HG03439 (cell line): ENCODE results near the gene PREP.
"Not testable (repeated sequence)": the region's sequence is repeated elsewhere in the genome, so short reads cannot be mapped to it uniquely, and the experiment has no call there.

ENCODE experiments used
- ATAC-seq: cut with Tn5 transposase; IDR thresholded peaks from one replicate; pipeline ENCODE4 v1.9.1; 2021; ENCODE audit warnings: mild to moderate bottlenecking, moderate library complexity; ENCODE audit not compliant: unreplicated experiment

Gene PREP

DNA sequence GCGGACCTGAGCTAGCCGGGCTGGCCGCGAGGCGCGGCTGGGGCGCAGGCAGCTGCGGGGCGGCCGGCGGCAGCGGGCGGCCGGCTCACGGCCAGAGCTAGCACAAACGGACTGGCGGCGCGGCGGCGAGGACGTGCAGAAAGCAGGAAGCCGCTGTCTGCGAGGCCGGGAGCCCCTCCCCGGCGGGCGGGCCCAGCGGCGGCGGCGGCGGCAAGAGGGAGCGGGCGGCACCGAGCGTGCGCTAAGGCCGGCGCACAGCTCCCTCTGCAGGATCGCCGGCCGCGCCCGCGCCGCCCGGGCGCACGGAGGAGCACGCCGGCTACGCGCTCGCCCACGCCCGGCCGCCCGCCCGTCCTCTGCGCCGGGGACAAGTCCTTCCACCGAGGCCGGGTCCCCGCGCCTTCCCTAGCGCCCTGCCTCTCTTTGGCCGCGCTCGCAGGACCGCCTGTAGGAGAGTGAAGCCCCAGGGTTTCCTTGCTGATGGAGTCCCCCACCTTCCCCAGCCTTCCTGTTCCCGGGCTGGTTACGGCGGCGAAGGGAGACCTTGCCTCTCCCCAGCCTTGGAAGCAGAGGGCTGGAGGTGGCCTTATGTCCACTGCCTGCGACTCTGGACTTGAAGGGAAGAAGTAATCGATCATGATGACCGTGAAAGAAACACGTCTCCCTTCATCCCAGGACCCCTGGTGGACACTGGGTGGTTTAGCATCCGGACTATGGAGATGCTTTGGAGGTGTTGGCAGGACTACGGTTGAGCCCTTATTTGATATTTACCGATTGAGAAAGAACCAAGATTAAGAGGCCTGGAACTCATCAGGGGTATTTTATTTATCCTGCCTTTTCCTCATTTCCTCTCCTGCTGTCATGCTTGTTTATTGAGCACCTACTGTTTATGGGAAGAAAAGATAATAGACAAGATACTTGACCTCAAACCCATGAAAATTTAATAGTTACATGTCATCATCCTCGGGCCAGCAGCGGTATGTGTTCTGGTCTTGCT, at the start of gene PREP:
Gene PREP, minus strand, starts transcription at position 144 of the 997 bp plus-strand sequence. CDS start 191 bp downstream, outside the sequence.
- ATAC-seq: peak; percentile 95

DNA sequence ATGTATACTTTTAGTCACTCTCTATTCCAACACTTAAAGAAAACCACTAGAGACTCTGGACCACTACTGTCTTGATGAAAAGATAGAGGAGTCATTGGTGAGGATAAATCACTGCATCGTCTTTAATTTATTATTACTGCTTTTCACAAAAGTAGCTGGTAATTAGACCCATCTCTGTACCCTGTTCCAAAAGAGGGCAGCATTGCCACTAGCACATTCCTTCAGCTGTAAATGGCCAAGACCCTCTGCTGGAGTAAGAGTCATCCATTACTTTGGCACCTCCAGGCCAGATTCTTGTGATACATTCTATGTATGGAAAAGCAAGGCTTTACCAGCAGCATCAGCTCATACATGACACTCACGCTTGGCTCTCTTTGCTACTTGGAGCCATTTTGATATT, 49.5 kb upstream of the PREP start:
- ATAC-seq: no peak

DNA sequence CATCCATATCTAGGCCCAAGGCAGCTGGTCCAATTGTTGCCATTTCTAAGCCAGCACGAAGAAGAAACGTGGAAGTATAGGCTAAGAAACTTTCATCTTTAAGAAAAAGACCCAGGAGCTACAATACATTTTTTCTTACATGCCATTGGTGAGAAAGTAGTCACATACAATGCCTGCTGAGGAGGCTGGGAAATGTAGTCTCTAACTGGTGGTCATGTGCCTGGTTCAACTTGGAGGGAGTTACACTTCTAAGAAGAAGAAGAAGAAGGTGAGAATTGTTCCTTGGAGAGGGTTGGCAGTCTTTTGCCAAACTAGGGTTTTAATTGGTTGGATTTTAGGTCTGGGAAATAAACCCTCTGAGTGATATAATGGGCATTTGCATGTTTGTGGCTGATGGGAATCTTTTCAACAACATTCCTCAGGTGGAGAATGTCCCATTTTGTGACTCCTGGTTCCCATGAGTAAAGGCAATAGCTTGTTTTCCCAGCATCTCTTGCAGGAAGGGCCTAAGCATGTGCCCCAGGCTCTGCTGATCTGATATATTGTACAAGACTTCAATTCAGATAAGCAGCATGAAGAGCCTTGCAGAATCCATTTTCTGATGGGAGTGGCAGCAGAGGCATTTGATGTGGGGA, 47.0 kb upstream of the PREP start:
- ATAC-seq: no peak

DNA sequence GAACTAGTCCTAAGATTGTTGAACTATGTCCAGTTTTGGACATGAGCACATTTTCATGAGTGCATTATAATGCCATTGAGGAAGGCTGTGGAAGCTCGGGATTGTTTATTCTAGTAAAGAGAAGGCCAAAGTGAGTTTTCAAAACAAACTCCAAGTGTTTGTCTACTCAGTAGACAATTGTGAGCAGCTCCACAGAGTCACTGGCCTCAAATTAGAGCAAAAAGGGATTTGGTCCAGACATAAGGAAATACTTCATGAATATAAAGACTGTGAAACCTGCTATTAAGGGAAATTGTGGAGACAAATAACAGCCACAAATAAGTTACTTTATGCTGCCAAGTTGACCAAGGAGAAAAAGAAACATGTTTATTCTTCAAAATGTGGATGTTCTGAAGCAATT, 42.6 kb upstream of the PREP start:
- ATAC-seq: no peak

DNA sequence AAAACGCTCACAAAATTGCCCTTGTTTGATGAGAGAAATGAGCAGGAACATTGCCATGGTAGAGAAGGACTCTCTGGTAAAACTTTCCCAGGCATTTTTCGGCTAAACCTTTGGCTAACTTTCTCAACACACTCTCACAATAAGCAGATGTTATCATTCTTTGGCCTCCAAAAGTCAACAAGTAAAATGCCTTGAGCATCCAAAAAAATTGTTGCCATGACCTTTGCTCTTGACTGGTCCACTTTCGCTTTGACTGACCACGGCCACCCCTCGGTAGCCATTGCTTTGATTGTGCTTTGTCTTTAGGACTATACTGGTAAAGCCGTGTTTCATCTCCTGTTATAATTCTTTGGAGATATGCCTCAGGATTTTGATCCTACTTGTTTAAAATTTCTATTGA, 41.1 kb upstream of the PREP start:
- ATAC-seq: no peak

DNA sequence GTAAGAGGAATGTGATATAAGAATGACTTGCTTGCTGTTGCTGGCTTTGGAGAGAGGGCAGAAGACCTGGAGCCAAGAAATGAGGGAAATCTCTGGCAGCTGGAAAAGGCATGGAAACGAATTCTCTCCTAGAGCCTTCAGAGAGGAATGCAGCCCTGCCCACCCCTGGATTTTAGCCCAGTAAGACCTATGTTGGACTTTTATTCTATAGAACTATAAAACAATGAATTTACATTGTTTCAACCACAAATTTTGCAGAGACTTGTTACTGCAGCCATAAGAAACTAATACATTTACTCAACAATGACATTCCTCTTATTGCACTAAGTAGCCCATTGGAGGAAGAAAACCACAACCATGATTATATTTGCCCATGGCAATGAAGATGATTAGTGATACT, 39.5 kb upstream of the PREP start:
- ATAC-seq: no peak

DNA sequence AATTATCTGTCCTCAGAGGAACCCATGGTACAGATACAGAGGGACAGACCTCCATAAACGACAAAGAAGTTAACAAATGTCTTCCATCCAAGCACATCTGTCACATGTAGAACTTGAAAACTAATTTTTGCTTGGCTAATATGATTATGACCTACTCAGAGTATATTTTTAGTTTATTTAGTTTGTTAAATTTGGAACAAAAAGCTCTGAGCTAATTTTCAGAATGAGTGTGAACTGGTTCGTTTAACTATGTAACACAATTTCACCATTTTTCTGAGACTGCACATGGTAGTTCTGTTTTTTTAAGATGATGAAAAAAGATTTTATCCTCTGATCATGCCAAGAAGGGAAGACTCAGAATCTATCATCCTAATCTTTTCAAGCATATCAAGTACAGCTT, 34.4 kb upstream of the PREP start:
- ATAC-seq: no peak

DNA sequence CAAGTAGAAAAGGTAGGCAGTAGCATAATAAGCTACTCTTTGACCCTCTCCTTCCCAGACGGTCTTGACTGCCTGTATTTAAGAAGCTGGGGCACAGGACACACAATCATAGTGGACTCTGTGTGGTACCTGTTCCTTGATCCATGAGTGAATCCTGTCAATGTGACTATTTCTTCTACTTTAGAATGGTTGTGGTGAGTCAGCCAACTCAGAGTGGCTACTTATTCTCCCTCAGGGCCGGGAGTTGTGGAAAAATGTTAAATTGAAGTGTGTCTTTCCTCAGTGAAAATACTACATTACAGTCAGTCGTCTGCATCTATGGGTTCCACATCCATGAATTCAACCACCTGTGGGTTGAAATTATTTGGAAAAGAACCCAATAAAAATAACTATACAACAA, 30.8 kb upstream of the PREP start:
- ATAC-seq: no peak

DNA sequence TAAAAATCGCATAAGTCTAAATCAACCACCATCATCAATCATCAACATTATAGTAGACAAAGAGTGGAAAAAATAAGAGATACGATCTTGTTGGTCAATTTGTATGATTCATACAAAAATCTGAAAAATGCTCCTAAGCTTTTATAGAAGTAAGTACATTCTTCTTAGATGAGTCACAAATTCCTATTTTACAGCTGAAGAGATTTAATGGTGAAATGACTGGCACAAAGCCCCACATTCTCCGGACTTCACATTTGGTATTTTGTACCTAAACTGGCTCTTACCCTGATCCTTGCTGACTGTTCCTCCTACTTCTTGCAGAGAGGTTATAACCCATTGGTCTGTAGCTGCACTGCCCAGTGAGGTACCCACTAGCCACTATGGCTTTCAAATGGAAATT, 29.9 kb upstream of the PREP start:
- ATAC-seq: no peak

DNA sequence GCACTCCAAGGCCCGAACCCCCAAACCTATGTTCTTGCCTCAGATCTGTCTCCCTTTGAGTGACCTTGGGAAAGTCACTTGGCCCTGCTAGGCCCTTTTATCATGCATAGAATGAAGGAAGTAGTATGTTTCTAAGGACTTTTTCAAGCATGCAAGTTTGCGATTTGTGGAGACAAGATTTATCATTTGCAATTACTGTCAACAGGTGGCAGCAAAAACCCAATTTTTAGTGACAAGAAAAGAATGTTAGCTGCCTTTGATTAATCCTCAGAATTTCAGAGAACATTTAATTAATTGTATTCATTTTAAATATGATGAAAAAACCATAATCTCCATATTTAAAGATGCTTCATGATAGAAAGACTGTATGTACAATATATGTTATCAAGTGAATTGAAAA, 28.3 kb upstream of the PREP start:
- ATAC-seq: no peak

DNA sequence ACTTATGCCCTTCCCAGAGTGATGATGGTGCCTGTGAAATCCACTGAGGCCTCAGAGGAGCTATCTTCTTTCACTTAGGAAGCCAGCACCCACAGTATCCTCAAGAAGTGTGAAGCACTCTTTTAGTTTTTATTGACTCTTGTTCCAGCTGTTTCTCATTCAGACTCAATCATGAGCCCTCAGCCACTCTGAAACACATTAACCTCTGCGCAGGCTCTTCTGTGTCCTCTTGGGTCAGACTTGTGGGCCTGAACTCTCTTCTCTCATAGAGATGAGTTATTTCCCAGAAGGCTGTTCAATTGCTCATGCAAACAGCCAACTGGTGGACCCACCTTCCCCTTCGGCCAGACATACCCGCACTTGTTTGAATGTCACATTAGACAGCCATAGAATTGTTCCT, 27.8 kb upstream of the PREP start:
- ATAC-seq: no peak

DNA sequence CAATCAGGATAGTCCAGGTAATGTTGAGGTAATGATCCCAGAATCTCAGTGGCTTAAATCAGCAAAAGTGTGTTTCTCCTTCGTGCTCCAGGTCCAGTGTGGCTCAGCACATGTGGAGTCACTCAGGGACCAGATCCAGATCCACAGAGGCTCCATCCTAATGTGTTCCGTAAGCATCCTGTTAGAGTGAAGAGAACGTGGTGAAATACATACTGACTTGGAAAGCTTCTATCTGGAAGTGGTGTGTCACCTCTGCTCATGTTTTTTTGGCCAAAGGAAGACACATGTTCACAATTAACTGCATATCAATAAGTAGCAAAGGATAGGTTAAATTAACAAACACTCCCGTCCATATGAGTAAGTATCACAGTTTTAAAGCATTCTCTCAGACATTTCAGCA, 26.8 kb upstream of the PREP start:
- no peak for ATAC-seq

DNA sequence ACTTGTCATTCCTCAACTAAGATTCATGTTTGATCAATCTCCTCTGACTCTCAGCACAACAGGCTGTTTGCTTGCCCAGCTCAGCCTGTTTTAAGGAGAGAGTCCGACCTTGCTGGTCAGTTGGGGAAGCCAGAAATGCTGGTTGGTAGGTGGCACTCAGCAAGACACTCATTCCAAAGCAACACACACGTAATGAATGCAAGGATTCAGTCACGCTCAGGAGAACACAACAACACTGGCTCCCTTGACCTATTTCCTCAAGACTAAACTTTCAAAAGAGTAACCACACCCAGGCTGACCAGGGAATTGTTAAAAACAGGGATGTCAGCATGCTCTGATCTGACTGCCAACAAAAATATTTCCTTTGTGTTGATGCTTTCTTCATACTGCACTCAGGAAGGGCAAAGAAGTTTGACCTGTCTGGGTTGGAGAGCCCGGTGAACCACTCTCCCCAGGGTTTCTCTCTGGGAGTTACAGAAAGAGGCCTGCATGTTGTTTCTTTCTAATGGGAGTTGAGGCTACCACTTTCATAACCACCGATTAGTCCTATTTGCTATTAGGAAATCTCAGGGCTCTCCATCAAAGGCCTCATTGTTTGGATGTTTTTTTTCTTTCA, 25.6 kb upstream of the PREP start:
- no peak for ATAC-seq

DNA sequence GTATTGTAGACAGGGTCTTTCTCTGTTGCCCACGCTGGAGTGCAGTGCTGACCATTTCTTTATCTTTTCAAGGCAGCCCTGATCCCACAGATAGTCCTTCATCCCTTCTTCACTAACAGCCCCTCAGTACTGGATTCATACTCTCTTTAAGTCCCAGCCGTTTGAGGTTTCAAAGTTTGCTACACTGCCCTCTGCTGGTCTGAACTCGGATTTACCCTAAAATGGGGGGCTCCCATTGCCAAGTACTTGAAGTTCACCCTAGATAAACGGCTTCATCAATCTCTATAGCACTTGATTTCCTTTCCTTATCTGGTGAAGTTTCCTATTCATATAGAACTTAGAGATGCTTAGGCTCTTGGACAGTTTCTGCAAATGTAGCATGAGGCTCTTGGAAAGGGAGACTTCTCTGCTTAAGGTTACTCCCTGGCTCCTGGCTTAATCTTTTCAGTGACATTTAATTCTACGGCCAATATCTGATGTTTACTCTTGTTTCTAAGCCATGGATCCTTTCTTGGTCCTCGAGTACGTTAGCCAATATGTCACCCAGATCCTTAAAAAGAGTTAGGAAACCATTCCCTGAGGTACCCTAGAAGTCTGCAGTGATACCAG, 21.4 kb upstream of the PREP start:
- ATAC-seq: peak; percentile 67

DNA sequence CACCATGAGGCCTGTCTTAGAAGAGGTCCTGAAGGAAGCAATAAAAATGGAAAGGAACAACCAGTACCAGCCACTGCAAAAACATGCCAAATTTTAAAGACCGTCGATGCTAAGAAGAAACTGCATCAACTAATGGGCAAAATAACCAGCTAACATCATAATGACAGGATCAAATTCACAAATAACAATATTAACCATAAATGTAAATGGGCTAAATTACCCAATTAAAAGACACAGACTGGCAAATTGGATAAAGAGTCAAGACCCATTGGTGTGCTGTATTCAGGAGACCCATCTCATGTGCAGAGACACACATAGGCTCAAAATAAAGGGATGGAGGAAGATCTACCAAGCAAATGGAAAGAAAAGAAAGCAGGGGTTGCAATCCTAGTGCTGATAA, 14.1 kb upstream of the PREP start:
- ATAC-seq: not testable (repeated sequence)

DNA sequence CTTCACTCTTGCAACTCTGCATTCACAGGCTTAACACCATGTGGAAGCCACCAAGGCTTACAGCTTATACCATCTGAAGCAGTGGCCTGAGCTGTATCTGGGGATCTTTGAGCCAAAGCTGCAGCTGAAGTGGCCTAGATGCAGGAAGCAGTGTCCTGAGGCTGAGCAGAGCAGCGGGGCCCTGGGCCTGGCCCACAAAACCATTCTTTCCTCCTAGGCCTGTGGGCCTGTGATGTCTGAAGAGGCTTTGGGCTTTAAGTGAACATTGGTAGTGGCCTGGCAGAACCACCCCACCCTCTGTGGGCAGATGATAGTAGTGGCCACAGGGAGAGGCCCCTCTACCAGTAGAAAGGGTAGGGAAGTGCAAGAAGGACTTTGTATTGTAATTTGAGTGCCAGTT, 6.9 kb upstream of the PREP start:
- no peak for ATAC-seq

DNA sequence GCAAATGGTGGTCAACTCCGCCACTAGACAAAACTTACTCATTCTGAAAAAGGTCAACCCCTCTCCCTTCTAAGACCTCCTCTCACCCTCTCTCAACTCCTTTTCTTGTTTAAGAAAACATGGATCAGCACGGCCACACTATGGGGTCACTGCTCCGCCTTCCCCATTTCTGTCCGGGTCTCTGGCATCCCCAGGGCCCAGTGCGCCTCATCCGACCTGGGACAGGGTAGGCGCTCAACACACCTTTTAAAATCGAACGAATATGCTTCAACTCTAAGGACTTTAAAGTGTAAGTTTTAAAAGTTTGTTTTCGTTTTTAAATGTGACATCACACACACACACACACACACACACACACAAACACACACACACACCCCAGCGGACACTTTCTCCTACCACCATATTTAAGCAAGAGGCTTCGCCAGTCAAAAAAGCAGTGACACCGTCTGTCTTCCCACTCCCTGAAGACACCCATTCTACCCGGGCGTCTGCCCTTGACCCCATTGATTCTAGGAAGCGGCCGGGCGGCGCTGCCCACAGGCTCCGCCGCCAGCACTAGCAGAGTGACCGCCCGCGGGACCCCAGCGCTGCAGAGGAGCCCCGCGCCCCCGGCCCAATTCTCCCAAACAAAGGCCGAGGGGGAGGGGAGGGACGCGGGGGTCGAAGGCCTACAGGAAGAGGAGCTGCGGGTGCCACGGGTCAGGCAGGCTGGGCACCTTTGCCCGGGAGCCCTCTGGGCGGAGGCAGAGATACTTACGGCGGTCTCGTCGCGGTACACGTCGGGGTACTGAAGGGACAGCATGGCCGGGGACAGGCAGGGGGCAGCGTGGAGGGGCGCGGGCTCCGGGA, 568 bp downstream of the PREP start:
- peak; percentile 44 for ATAC-seq

DNA sequence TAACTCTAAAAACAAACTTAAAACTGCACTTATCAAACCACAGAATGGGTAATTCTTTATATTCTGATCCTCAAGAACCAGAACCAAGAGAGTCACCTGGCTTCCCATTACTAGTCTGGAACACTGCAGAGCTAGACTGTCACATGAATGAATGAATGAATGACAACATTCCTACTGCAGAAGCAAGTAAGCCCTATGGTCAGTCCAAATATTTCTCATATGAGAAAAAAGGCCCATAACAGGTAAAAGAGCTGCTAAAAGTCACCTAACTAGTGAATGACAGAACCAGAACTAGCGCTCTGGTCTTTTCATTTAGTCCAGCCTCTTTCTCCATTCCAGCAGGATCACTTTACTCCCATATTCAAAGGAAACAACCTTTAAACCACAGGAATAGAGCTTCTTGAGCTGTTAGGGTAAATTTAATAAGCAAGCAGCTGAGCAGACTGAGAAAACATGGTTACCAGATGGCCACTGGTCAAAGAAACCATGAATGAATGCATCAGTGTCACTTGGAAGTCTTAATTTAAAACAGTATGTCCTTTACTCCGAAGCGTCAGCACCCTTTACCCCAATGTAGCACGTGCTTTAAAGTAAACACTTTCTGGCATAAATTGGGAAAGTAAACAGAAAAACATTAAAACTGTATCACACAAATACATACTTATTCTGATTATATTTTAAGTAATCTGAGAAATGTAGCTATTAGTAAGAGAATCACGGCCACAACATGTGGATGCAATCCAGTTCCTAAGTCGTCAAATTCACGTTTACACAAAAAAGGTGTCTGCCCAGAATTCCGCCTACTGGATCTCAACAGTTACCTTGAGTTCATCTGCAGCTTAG, 1.4 kb downstream of the PREP start:
- no peak for ATAC-seq

DNA sequence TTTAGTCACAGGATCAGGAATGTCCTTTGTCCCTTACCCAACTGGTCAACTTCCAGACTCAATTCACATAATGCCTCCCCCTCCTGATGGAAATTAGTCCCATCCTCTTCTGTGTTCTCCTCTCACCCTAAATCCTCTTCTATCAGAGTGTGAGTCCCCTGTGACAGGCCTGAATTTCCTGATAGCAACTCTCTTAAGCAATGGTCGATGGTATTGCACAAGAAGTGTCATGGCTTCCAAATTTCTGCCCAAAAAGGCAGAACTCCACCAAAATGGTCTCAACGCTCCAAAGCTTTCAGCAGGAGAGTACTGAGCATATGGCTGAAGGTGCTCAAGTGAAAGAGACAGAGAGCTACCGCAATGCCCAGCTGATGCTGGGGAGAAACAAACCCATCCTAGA, 2.4 kb downstream of the PREP start:
- no peak for ATAC-seq

DNA sequence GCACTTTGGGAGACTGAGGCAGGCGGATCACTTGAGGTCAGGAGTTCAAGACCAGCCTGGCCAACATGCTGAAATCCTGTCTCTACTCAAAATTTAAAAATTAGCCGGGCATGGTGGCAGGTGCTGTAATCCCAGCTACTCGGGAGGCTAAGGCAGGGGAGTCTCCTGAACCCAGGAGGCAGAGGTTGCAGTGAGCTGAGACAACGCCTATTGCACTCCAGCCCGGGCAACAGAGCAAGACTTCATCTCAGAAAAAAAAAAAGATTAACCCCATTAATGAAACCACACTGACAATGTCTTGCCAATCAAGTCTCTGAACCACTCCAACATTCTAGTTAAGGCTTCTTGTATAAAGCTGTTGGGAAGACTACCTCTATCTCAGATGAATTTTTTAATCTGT, 4.0 kb downstream of the PREP start:
- no peak for ATAC-seq
